Panc1 (cell line): Measurements from ENCODE around the gene ADGB.

Experiments
- CTCF ChIP-seq: fragments of 450-650 bp; IDR thresholded peaks from 2 replicates; pipeline ENCODE4 v1.5.1; 2017; ENCODE audit warnings: mild to moderate bottlenecking
- POLR2AphosphoS5 ChIP-seq: IDR thresholded peaks from 2 replicates; pipeline ENCODE4 v1.6.1; 2012; ENCODE audit warnings: mild to moderate bottlenecking, low read depth, low read length, moderate library complexity
- REST ChIP-seq, 2 experiments: IDR thresholded peaks; 2 replicates each; pipeline ENCODE4 v1.6.1; 2011 to 2012; ENCODE audit warnings: low read depth in 2 of 2, control low read depth in 1 of 2, low read length in 1 of 2, mild to moderate bottlenecking in 1 of 2, moderate library complexity in 1 of 2; ENCODE audit not compliant: insufficient read depth in 1 of 2
- SIN3A ChIP-seq: IDR thresholded peaks from 2 replicates; pipeline ENCODE4 v1.6.1; 2012; ENCODE audit warnings: low read depth, mild to moderate bottlenecking, low read length, moderate library complexity, borderline replicate concordance; ENCODE audit not compliant: insufficient read depth

GRCh38 chr6:146709036-146709622 is 110.4 kb downstream of the ADGB start:
- no peak for TF ChIP-seq CTCF
- no peak for TF ChIP-seq POLR2AphosphoS5
- no peak for TF ChIP-seq SIN3A
- no peak for TF ChIP-seq REST (IDR thresholded peaks at IDR 0.05; ENCODE audit: insufficient read depth in 1 of 2, low read depth in 2 of 2, low read length in 1 of 2)
